C4-2B (cell line): ENCODE measurements around the gene AP3S1.

Experiments used
- ZFX ChIP-seq: fragments of 450-650 bp; IDR thresholded peaks from 2 replicates; pipeline ENCODE4 v1.6.1; 2017
- TF ChIP-seq, protein P1 (sequence below): fragments of 450-650 bp; conservative IDR thresholded peaks from 2 replicates; pipeline ENCODE4 v1.5.1; 2017; ENCODE audit warnings: mild to moderate bottlenecking

DNA sequence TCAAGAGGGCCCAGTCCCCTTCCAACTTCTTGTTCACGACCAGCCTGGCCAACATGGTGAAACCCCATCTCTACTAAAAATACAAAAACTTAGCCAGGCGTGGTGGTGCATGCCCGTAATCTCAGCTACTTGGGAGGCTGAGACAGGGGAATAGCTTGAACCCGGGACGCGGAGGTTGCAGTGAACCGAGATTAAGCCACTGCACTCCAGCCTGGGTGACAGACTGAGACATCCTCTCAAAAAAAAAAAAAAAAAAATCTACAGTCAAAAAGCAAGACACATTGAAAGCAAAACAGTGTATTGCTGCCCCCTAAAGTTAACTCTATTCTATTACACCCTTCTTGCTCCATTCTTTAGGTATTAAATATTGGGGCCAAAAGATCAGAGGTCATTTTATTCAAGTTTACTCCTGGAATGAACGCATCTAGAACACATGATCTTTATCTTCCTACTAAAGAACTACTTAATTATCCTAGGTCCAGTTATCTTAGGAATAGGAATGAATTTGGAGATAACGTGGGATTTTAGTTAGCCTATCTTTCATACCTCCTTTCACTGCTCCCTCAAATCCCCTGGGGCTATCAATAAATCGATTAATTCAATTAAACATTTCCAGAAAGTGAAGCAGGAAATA, 2.7 kb upstream of the AP3S1 start:
- TF ChIP-seq, protein P1, sequence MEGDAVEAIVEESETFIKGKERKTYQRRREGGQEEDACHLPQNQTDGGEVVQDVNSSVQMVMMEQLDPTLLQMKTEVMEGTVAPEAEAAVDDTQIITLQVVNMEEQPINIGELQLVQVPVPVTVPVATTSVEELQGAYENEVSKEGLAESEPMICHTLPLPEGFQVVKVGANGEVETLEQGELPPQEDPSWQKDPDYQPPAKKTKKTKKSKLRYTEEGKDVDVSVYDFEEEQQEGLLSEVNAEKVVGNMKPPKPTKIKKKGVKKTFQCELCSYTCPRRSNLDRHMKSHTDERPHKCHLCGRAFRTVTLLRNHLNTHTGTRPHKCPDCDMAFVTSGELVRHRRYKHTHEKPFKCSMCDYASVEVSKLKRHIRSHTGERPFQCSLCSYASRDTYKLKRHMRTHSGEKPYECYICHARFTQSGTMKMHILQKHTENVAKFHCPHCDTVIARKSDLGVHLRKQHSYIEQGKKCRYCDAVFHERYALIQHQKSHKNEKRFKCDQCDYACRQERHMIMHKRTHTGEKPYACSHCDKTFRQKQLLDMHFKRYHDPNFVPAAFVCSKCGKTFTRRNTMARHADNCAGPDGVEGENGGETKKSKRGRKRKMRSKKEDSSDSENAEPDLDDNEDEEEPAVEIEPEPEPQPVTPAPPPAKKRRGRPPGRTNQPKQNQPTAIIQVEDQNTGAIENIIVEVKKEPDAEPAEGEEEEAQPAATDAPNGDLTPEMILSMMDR: peak; percentile 81
- TF ChIP-seq ZFX: no peak
